ENCODE measurements around the gene LCN1.

LCN1 gene

GRCh38 chr9:135574943-135575342 lies 53.7 kb downstream of the LCN1 start:
- no peak for DNase-seq
